Trophoblast cell (in vitro differentiated cells and primary cell): Measurements from ENCODE around the gene NPBWR2.

Experiments used
- DNase-seq, 2 donors: peaks; one replicate each; pipeline ENCODE4 v3.0.0-alpha.2; 2016
- H2AFZ ChIP-seq: 2 replicates; pipeline ENCODE4 v1.6.1; 2013; ENCODE audit warnings: low read length, moderate library complexity, mild to moderate bottlenecking; ENCODE audit not compliant: insufficient read depth, poor library complexity
- H2AK5ac ChIP-seq: 2 replicates; pipeline ENCODE4 v1.6.1; 2013; ENCODE audit warnings: mild to moderate bottlenecking, low read length
- H2BK120ac ChIP-seq: 2 replicates; pipeline ENCODE4 v1.6.1; 2013; ENCODE audit warnings: low read length, mild to moderate bottlenecking, moderate library complexity; ENCODE audit not compliant: insufficient read depth, poor library complexity
- H2BK12ac ChIP-seq: 2 replicates; pipeline ENCODE4 v1.6.1; 2013; ENCODE audit warnings: mild to moderate bottlenecking, low read length, moderate library complexity
- H2BK5ac ChIP-seq: 2 replicates; pipeline ENCODE4 v1.6.1; 2013; ENCODE audit warnings: low read length, low read depth, moderate library complexity, mild to moderate bottlenecking; ENCODE audit not compliant: poor library complexity
- H3K14ac ChIP-seq: 2 replicates; pipeline ENCODE4 v1.6.1; 2013; ENCODE audit warnings: mild to moderate bottlenecking, low read length
- H3K18ac ChIP-seq: 2 replicates; pipeline ENCODE4 v1.6.1; 2013; ENCODE audit warnings: mild to moderate bottlenecking, low read length
- H3K23ac ChIP-seq: 2 replicates; pipeline ENCODE4 v1.6.1; 2013; ENCODE audit warnings: low read length
- H3K27ac ChIP-seq: 2 replicates; pipeline ENCODE4 v1.5.1; 2013; ENCODE audit warnings: low read depth, mild to moderate bottlenecking, inconsistent platforms, low read length, moderate library complexity
- H3K27me3 ChIP-seq: 2 replicates; pipeline ENCODE4 v1.6.1; 2013; ENCODE audit warnings: inconsistent platforms, mild to moderate bottlenecking, low read length, moderate library complexity; ENCODE audit not compliant: insufficient read depth
- H3K36me3 ChIP-seq, 2 experiments: 1 replicate in 1 of 2; 2 replicates in 1 of 2; pipeline ENCODE4 v1.6.1; 2013; ENCODE audit warnings: low read length in 2 of 2, mild to moderate bottlenecking in 2 of 2, moderate library complexity in 1 of 2; ENCODE audit not compliant: insufficient read depth in 2 of 2, control insufficient read depth in 1 of 2
- H3K4ac ChIP-seq: 2 replicates; pipeline ENCODE4 v1.6.1; 2013; ENCODE audit warnings: low read depth, mild to moderate bottlenecking, low read length, moderate library complexity
- H3K4me1 ChIP-seq, 2 experiments: 1 replicate in 1 of 2; 2 replicates in 1 of 2; pipeline ENCODE4 v1.6.1; 2013; ENCODE audit warnings: low read length in 2 of 2, mild to moderate bottlenecking in 2 of 2, moderate library complexity in 1 of 2; ENCODE audit not compliant: insufficient read depth in 2 of 2, control insufficient read depth in 1 of 2
- H3K4me2 ChIP-seq: 2 replicates; pipeline ENCODE4 v1.6.1; 2013; ENCODE audit warnings: inconsistent platforms, mild to moderate bottlenecking, low read length, moderate library complexity
- H3K4me3 ChIP-seq: 2 replicates; pipeline ENCODE4 v1.5.1; 2013; ENCODE audit warnings: mild to moderate bottlenecking, low read depth, low read length, inconsistent platforms
- H3K79me1 ChIP-seq: one replicate; pipeline ENCODE4 v1.6.1; 2013; ENCODE audit warnings: low read length
- H3K79me2 ChIP-seq: 2 replicates; pipeline ENCODE4 v1.6.1; 2013; ENCODE audit warnings: low read length, mild to moderate bottlenecking; ENCODE audit not compliant: control insufficient read depth, insufficient read depth, poor library complexity
- H3K9ac ChIP-seq: 2 replicates; pipeline ENCODE4 v1.6.1; 2013; ENCODE audit warnings: mild to moderate bottlenecking, low read length
- H3K9me3 ChIP-seq: 2 replicates; pipeline ENCODE4 v1.6.1; 2013; ENCODE audit warnings: low read depth, mild to moderate bottlenecking, control low read depth, inconsistent platforms, low read length; ENCODE audit not compliant: insufficient read depth
- H4K12ac ChIP-seq: 2 replicates; pipeline ENCODE4 v1.6.1; 2013; ENCODE audit warnings: low read depth, mild to moderate bottlenecking, low read length, moderate library complexity
- H4K8ac ChIP-seq: 2 replicates; pipeline ENCODE4 v1.6.1; 2013; ENCODE audit warnings: low read depth, mild to moderate bottlenecking, low read length, moderate library complexity
- H4K91ac ChIP-seq: one replicate; pipeline ENCODE4 v1.6.1; 2013; ENCODE audit warnings: low read depth, mild to moderate bottlenecking, low read length, moderate library complexity
- WGBS: extraction: QIAGEN DNeasy Blood & Tissue Kit; methylation state at CpG from one replicate; pipeline ENCODE4 v1.1.7; 2013; ENCODE audit warnings: missing lambda C conversion rate; ENCODE audit not compliant: insufficient read length, insufficient coverage; ENCODE audit errors: extremely low coverage; 5-methylcytosine and 5-hydroxymethylcytosine counted together

The NPBWR2 gene

DNA sequence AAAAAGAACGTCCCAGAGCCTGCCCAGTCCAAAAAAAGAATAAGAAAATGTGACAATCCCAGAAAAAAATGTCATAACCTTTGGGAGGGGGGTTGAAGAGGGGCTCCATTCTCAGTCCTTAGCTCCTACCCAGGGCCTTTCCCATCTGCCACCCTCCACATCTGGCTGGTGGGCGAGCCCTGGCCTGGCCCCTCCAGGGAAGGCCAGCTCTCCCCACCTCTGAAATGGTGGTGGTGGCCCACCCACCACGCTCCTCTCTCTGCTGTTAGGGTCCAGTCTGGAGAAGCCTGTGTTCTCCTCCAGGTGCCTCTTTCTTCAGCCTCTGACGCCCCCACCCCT, 28.5 kb downstream of the NPBWR2 start:
- Histone ChIP-seq H4K8ac (peak overlapping the region; percentile 80), H4K12ac (peak overlapping the region; percentile 76), H3K23ac (no peak overlapping the region), H4K91ac (peak overlapping the region; percentile 90), H2BK5ac (no peak overlapping the region), H2AFZ (no peak overlapping the region), H3K36me3 (peaks cover 9 to 12% of the 10 kb centered on the region in 2 experiments), H3K79me1 (peaks cover 11% of the 10 kb centered on the region), H3K4me3 (peak overlapping the region; percentile 71), H3K4me2 (peak overlapping the region; percentile 71), H3K14ac (peak overlapping the region; percentile 76), H3K9me3 (no peaks in the 10 kb centered on the region), H3K79me2 (peaks cover 10% of the 10 kb centered on the region), H2BK12ac (no peak overlapping the region), H2BK120ac (no peak overlapping the region), H3K4ac (peak overlapping the region; percentile 19), H3K27ac (no peak overlapping the region), H2AK5ac (peak overlapping the region; percentile 45), H3K9ac (peak overlapping the region; percentile 4), H3K18ac (peak overlapping the region; percentile 55), H3K4me1 (peaks cover 11 to 23% of the 10 kb centered on the region in 2 experiments), H3K27me3 (peaks cover 10% of the 10 kb centered on the region)
- WGBS: no CpG with 5 or more reads among the region's 4 CpGs
- no peak for DNase-seq

DNA sequence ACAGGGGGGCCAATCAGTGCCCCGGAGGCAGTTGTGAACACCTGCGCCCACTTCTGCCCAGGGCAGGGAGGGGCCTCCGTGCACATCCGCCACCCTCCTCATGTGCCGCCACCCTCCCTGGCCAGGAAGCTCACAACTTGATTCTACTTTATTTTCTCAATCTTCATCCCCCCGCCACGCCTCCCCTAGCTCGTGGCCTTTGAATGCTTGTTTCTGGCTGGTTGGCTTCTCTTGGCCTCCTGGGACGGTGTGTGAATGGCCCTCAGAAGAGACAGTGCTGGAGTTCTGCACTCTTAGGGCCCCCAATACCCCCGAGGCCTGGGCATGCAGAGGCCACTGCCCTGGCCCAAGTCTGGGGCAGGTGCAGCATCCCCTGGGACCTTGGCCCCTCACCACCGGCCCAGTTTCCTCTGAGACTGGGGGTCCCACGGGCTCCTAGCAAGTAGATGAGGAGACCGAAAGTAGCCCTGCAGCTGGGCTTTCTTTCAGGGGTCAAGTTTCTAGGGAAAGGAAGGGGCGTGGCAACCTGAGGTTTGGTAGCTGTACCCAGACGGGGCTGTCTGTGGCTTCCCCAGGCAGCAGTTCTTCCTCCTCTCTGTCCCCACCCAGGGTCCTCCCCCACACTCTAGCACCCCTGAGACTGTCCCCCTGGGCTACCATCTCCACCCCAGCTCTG, 29.4 kb downstream of the NPBWR2 start:
- Histone ChIP-seq H3K27ac (no peak overlapping the region), H4K12ac (no peak overlapping the region), H3K9ac (no peak overlapping the region), H3K9me3 (no peaks in the 10 kb centered on the region), H3K18ac (no peak overlapping the region), H2AK5ac (no peak overlapping the region), H3K27me3 (peaks cover 5% of the 10 kb centered on the region), H3K79me1 (peaks cover 11% of the 10 kb centered on the region), H2AFZ (no peak overlapping the region), H4K8ac (no peak overlapping the region), H2BK5ac (no peak overlapping the region), H3K4me1 (peaks cover 4 to 19% of the 10 kb centered on the region in 2 experiments), H3K14ac (no peak overlapping the region), H2BK12ac (no peak overlapping the region), H3K36me3 (peaks cover 14 to 20% of the 10 kb centered on the region in 2 experiments), H4K91ac (no peak overlapping the region), H3K4me2 (no peak overlapping the region), H3K4me3 (no peak overlapping the region), H3K4ac (no peak overlapping the region), H2BK120ac (no peak overlapping the region), H3K23ac (no peak overlapping the region), H3K79me2 (peaks cover 10% of the 10 kb centered on the region)
- WGBS: no CpG with 5 or more reads among the region's 15 CpGs
- no peak for DNase-seq

DNA sequence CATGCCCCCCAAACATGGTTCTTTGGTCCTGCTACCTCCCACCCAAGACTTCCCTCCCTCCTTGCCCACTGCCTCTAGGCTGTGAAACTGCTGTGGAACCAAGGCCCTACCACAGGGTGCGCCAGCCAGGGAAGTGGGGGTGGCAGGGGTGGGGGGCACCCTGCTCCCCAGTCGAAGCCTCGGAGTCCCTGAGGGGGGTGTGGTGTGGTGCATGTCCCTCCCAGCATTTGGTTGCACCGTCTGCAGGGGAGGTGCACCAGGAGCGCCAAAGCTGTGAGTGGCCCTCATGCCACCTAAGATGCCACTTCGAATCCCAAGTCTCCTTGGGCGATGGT, 29.9 kb downstream of the NPBWR2 start:
- H4K12ac ChIP-seq: no peak overlapping the region
- H2AK5ac ChIP-seq: no peak overlapping the region
- peaks cover 4% of the 10 kb centered on the region for H3K27me3 ChIP-seq
- no peak overlapping the region for H2BK12ac ChIP-seq
- H4K91ac ChIP-seq: no peak overlapping the region
- peaks cover 11% of the 10 kb centered on the region for H3K79me1 ChIP-seq
- H3K18ac ChIP-seq: no peak overlapping the region
- peaks cover 10% of the 10 kb centered on the region for H3K79me2 ChIP-seq
- no peak overlapping the region for H3K14ac ChIP-seq
- no peak overlapping the region for H3K23ac ChIP-seq
- H4K8ac ChIP-seq: no peak overlapping the region
- H3K4me1 ChIP-seq: peaks cover 4 to 16% of the 10 kb centered on the region in 2 experiments
- no peak overlapping the region for H3K4me3 ChIP-seq
- no peaks in the 10 kb centered on the region for H3K9me3 ChIP-seq
- no peak overlapping the region for H3K4ac ChIP-seq
- H3K4me2 ChIP-seq: no peak overlapping the region
- peaks cover 17 to 22% of the 10 kb centered on the region in 2 experiments for H3K36me3 ChIP-seq
- no peak overlapping the region for H2AFZ ChIP-seq
- no CpG with 5 or more reads among the region's 7 CpGs for WGBS
- H2BK5ac ChIP-seq: no peak overlapping the region
- H3K9ac ChIP-seq: no peak overlapping the region
- no peak for DNase-seq
- H3K27ac ChIP-seq: no peak overlapping the region
- no peak overlapping the region for H2BK120ac ChIP-seq

DNA sequence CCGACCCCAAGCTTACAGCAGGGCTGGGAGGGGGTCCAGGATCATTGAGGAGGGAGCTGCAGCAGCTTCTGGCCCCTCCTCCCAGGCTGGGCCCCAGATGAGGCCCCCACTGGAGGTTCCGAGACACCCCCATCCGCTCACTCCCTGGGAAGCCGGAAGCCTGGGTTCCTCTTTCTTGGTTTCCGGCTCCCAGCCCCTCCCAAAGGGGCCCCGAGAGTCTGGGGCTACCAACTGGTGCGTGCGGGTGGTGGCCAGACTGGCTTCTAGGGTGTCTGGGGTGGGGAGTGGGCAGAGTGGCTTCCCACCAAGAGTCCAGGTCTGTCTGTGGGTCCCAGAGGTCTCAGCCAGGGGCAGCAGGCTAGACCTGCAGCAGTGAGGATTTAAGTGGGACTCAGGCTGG, 30.3 kb downstream of the NPBWR2 start:
- H2BK5ac ChIP-seq: no peak overlapping the region
- WGBS: no CpG with 5 or more reads among the region's 8 CpGs
- H3K4ac ChIP-seq: no peak overlapping the region
- no peak overlapping the region for H2BK12ac ChIP-seq
- H3K4me3 ChIP-seq: no peak overlapping the region
- no peak overlapping the region for H2AK5ac ChIP-seq
- no peak overlapping the region for H3K27ac ChIP-seq
- H3K14ac ChIP-seq: no peak overlapping the region
- H4K8ac ChIP-seq: no peak overlapping the region
- peaks cover 4 to 12% of the 10 kb centered on the region in 2 experiments for H3K4me1 ChIP-seq
- no peak overlapping the region for H4K12ac ChIP-seq
- no peak overlapping the region for H4K91ac ChIP-seq
- no peak for DNase-seq
- H3K36me3 ChIP-seq: peaks cover 21 to 26% of the 10 kb centered on the region in 2 experiments
- no peaks in the 10 kb centered on the region for H3K9me3 ChIP-seq
- H2AFZ ChIP-seq: no peak overlapping the region
- H3K9ac ChIP-seq: no peak overlapping the region
- no peak overlapping the region for H3K23ac ChIP-seq
- peaks cover 10% of the 10 kb centered on the region for H3K79me2 ChIP-seq
- peaks cover 4% of the 10 kb centered on the region for H3K27me3 ChIP-seq
- no peak overlapping the region for H3K4me2 ChIP-seq
- H3K79me1 ChIP-seq: peaks cover 11% of the 10 kb centered on the region
- H2BK120ac ChIP-seq: no peak overlapping the region
- H3K18ac ChIP-seq: no peak overlapping the region
